A549 (cell line): ENCODE measurements around the gene SLC35F3. TPM values are rescaled to one million over a fixed set of nuclear protein-coding genes. Genes with fewer than 3 reads are reported as not detected.
A peak's percentile ranks its signal among the peaks of the same experiment; 100 is the strongest.

Experiments used
- ATAC-seq, 2 experiments: fragments of 200-7000 bp in 1 of 2; fragments of >200 bp in 1 of 2; cut with Nextera tagmentation in 1 of 2; cut with Tn5 transposase in 1 of 2; 3 replicates each; pipeline versions ENCODE4 v1.8.0 to v1.9.1; 2018 to 2020; ENCODE audit warnings: mild to moderate bottlenecking in 1 of 2, moderate library complexity in 1 of 2
- CTCF ChIA-PET: fragments of 300-600 bp; sonication (Branson Sonifier 250); formaldehyde crosslinking; extraction: SDS; loops from one replicate; lab custom pipeline; 2021; ENCODE audit warnings: antibody characterized with exemption, inconsistent platforms; lab: Yijun Ruan, JAX
- POLR2A ChIA-PET: fragments of 350-600 bp; formaldehyde crosslinking; extraction: SDS; loops from one replicate; lab custom pipeline; 2021; ENCODE audit warnings: antibody characterized with exemption, inconsistent platforms; lab: Yijun Ruan, JAX
- DNase-seq, 2 experiments: peaks; one replicate each; pipeline versions ENCODE4 v3.0.0 to v3.0.0-alpha.2; 2011 to 2016; ENCODE audit warnings: low read depth in 1 of 2, low spot score in 1 of 2
- FAIRE-seq: peaks from 2 replicates; lab custom pipeline; 2011; peaks lifted over from hg19 to GRCh38; lab: Jason Lieb, UNC
- H3K27ac ChIP-seq, 2 experiments: fragments of >200 bp; sonication (Bioruptor Twin); formaldehyde crosslinking; 3 replicates each; pipeline ENCODE4 v1.5.1; 2016 to 2017
- H3K4me1 ChIP-seq: fragments of >200 bp; sonication (Bioruptor Twin); formaldehyde crosslinking; 3 replicates; pipeline ENCODE4 v1.6.1; 2016
- H3K4me2 ChIP-seq: fragments of >200 bp; sonication (Bioruptor Twin); formaldehyde crosslinking; 3 replicates; pipeline ENCODE4 v1.6.1; 2016
- H3K4me3 ChIP-seq: fragments of >200 bp; sonication (Bioruptor Twin); formaldehyde crosslinking; 3 replicates; pipeline ENCODE4 v1.5.1; 2016
- H3K9me3 ChIP-seq: fragments of >200 bp; sonication (Bioruptor Twin); formaldehyde crosslinking; 3 replicates; pipeline ENCODE4 v1.6.1; 2016
- BCL3 ChIP-seq: fragments of >200 bp; sonication (Bioruptor Twin); formaldehyde crosslinking; IDR thresholded peaks from 3 replicates; pipeline ENCODE4 v1.6.1; 2016
- BHLHE40 ChIP-seq: IDR thresholded peaks from 2 replicates; pipeline ENCODE4 v1.6.1; 2012; ENCODE audit warnings: low read depth, low read length, inconsistent platforms
- CBX2 ChIP-seq: fragments of 200-600 bp; sonication (generic); IDR thresholded peaks from 2 replicates; pipeline ENCODE4 v1.6.1; 2016; ENCODE audit warnings: low read depth, mild to moderate bottlenecking, borderline replicate concordance
- CHD2 ChIP-seq: fragments of 150-350 bp; IDR thresholded peaks from 2 replicates; pipeline ENCODE4 v1.6.1; 2014; ENCODE audit warnings: low read length; ENCODE audit not compliant: partially characterized antibody
- CTCF ChIP-seq: fragments of >200 bp; sonication (Bioruptor Twin); formaldehyde crosslinking; IDR thresholded peaks from 3 replicates; pipeline ENCODE4 v1.5.1; 2016
- E2F6 ChIP-seq: IDR thresholded peaks from 2 replicates; pipeline ENCODE4 v1.6.1; 2012; ENCODE audit warnings: low read depth, borderline replicate concordance
- EHF ChIP-seq: fragments of 250-450 bp; sonication (Bioruptor Pico); IDR thresholded peaks from 2 replicates; pipeline ENCODE4 v1.5.0; 2020; ENCODE audit warnings: mild to moderate bottlenecking
- FOSL2 ChIP-seq, 2 experiments: fragments of 450-650 bp in 1 of 2; fragments of >200 bp in 1 of 2; sonication (Bioruptor Twin) in 1 of 2; formaldehyde crosslinking; IDR thresholded peaks; 2 replicates each; pipeline versions ENCODE4 v1.5.0 to v1.6.1; 2016 to 2020; ENCODE audit warnings: mild to moderate bottlenecking in 1 of 2, moderate library complexity in 1 of 2
- GATA3 ChIP-seq: IDR thresholded peaks from 2 replicates; pipeline ENCODE4 v1.6.1; 2012; ENCODE audit warnings: borderline replicate concordance
- HDAC2 ChIP-seq: fragments of 200-600 bp; sonication (generic); IDR thresholded peaks from 2 replicates; pipeline ENCODE4 v1.6.1; 2016
- HEYL ChIP-seq: fragments of 250-450 bp; sonication (Bioruptor Pico); IDR thresholded peaks from 2 replicates; pipeline ENCODE4 v1.8.0; 2021; ENCODE audit warnings: mild to moderate bottlenecking, moderate library complexity
- HMGXB4 ChIP-seq: fragments of 250-450 bp; sonication (Bioruptor Pico); IDR thresholded peaks from 2 replicates; pipeline ENCODE4 v1.5.0; 2021; ENCODE audit warnings: mild to moderate bottlenecking, moderate library complexity, borderline replicate concordance
- HOXA7 ChIP-seq: fragments of 250-450 bp; sonication (Bioruptor Pico); IDR thresholded peaks from 2 replicates; pipeline ENCODE4 v1.5.0; 2020; ENCODE audit warnings: mild to moderate bottlenecking, moderate library complexity
- JUN ChIP-seq, 2 experiments: fragments of >200 bp; sonication (Bioruptor Twin); formaldehyde crosslinking; IDR thresholded peaks; 2 replicates in 1 of 2; 3 replicates in 1 of 2; pipeline ENCODE4 v1.6.1; 2016 to 2017
- KDM1A ChIP-seq: fragments of 200-600 bp; sonication (generic); IDR thresholded peaks from 2 replicates; pipeline ENCODE4 v1.6.1; 2016; ENCODE audit warnings: low read depth, mild to moderate bottlenecking
- KDM5A ChIP-seq: fragments of 200-600 bp; sonication (generic); IDR thresholded peaks from 2 replicates; pipeline ENCODE4 v1.6.1; 2016; ENCODE audit warnings: antibody characterized with exemption, mild to moderate bottlenecking
- MAFK ChIP-seq: fragments of 450-650 bp; IDR thresholded peaks from 2 replicates; pipeline ENCODE4 v1.6.1; 2014; ENCODE audit not compliant: partially characterized antibody
- MAX ChIP-seq: IDR thresholded peaks from 2 replicates; pipeline ENCODE4 v1.6.1; 2012
- MYC ChIP-seq: IDR thresholded peaks from 2 replicates; pipeline ENCODE4 v1.6.1; 2012; ENCODE audit warnings: mild to moderate bottlenecking, inconsistent platforms, low read length, improper control_type of control experiment, borderline replicate concordance
- NFE2L2 ChIP-seq: fragments of 150-350 bp; conservative IDR thresholded peaks from 2 replicates; pipeline ENCODE4 v1.6.1; 2014; ENCODE audit warnings: low read length
- NPAS2 ChIP-seq: fragments of 250-450 bp; sonication (Bioruptor Pico); IDR thresholded peaks from 2 replicates; pipeline ENCODE4 v1.8.0; 2022; ENCODE audit warnings: mild to moderate bottlenecking, moderate library complexity, borderline replicate concordance
- POLR2A ChIP-seq: IDR thresholded peaks from 2 replicates; pipeline ENCODE4 v1.6.1; 2012; ENCODE audit warnings: mild to moderate bottlenecking, low read length
- POLR2AphosphoS2 ChIP-seq: conservative IDR thresholded peaks from 2 replicates; pipeline ENCODE4 v1.6.1; 2012; ENCODE audit warnings: low read length, improper control_type of control experiment, inconsistent platforms
- SREBF2 ChIP-seq: fragments of 450-650 bp; IDR thresholded peaks from 2 replicates; pipeline ENCODE4 v1.6.1; 2014; ENCODE audit warnings: mild to moderate bottlenecking, moderate library complexity
- TP53 ChIP-seq: fragments of 250-450 bp; sonication (Bioruptor Pico); IDR thresholded peaks from 2 replicates; pipeline ENCODE4 v1.5.0; 2021; ENCODE audit warnings: mild to moderate bottlenecking, moderate library complexity
- ZSCAN20 ChIP-seq: fragments of 250-450 bp; sonication (Bioruptor Pico); IDR thresholded peaks from 2 replicates; pipeline ENCODE4 v1.8.0; 2022; ENCODE audit warnings: mild to moderate bottlenecking, moderate library complexity
- WGBS: methylation state at CpG from one replicate; pipeline ENCODE4 v1.1.6; 2017; ENCODE audit errors: missing lambda C conversion rate; 5-methylcytosine and 5-hydroxymethylcytosine counted together
- polyA plus RNA-seq, 4 experiments: library from polyadenylated mRNA; depleted of rRNA in 3 of 4; stranded (reverse); fragments of >200 nt; fragmentation: RNase III in 1 of 4; extraction: RNeasy Plus Mini Kit Qiagen cat#74134 plus additional on column Dnase treatment in 1 of 4; gene quantifications; 2 replicates in 3 of 4; 3 replicates in 1 of 4; pipeline ENCODE4 v1.2.3, GENCODE V29; 2011 to 2017

SLC35F3 gene
- polyA plus RNA-seq, 2 of the 4 experiments (the other 2 are of a cell fraction): 5.5 to 7.8 TPM

- no peak overlapping the region for H3K27ac ChIP-seq
- TF ChIP-seq SREBF2 (no peak), HOXA7 (no peak), TP53 (no peak), MAFK (no peak)
- peaks cover 7% of the 10 kb centered on the region; the same call in 2 of the 3 replicates for H3K9me3 ChIP-seq
- no peak overlapping the region for H3K4me2 ChIP-seq
- WGBS: 90% methylated on average over 4 of the region's 4 CpGs
- no peak for FAIRE-seq
- DNase-seq: no peak
- no peak for ATAC-seq
- H3K4me3 ChIP-seq: no peak overlapping the region
- H3K4me1 ChIP-seq: no peaks in the 10 kb centered on the region
- CTCF ChIA-PET: no interaction called here
- POLR2A ChIA-PET: no interaction called here
These were observed 296.1 kb downstream of the SLC35F3 start for GRCh38 chr1:234200566-234200965.

GRCh38 chr1:234201600-234201999, 297.1 kb downstream of the SLC35F3 start:
- no peak overlapping the region for H3K4me2 ChIP-seq
- ChIA-PET CTCF (interaction anchor here (0.7 kb wide), 2 partner anchors 99 to 124 kb away, joined by 3 read pairs; no protein-coding TSS in a partner anchor), POLR2A (no interaction called here)
- peaks cover 7% of the 10 kb centered on the region; the same call in 2 of the 3 replicates for H3K9me3 ChIP-seq
- no peak overlapping the region for H3K4me3 ChIP-seq
- no peak for ATAC-seq
- no peak for DNase-seq
- TF ChIP-seq HMGXB4 (CRISPR knock-in tag) (no peak), GATA3 (no peak), JUN (IDR thresholded peaks at IDR 0.05) (no peak), CBX2 (no peak), NFE2L2 (no peak), NPAS2 (CRISPR knock-in tag) (no peak), CTCF (no peak), MAFK (no peak), POLR2AphosphoS2 (no peak), BCL3 (no peak), E2F6 (no peak)
- 92% methylated on average over 5 of the region's 5 CpGs for WGBS
- peaks cover 5% of the 10 kb centered on the region; the same call in 2 of the 3 replicates for H3K4me1 ChIP-seq
- FAIRE-seq: no peak
- no peak overlapping the region for H3K27ac ChIP-seq

GRCh38 chr1:234205966-234206365, 301.5 kb downstream of the SLC35F3 start:
- no peak for ATAC-seq
- no peak for DNase-seq
- no peak for TF ChIP-seq MAX
- no peak for TF ChIP-seq HMGXB4 (CRISPR knock-in tag)
- TF ChIP-seq E2F6: no peak
- TF ChIP-seq ZSCAN20 (CRISPR knock-in tag): no peak
- TF ChIP-seq SREBF2: no peak
- TF ChIP-seq MYC: no peak
- no peak for TF ChIP-seq HEYL (CRISPR knock-in tag)
- TF ChIP-seq NPAS2 (CRISPR knock-in tag): no peak
- no peak for TF ChIP-seq HDAC2
- TF ChIP-seq KDM1A: no peak
- no peak for TF ChIP-seq POLR2A
- TF ChIP-seq BHLHE40: no peak
- TF ChIP-seq FOSL2 (IDR thresholded peaks at IDR 0.05): no peak
- TF ChIP-seq FOSL2 (CRISPR knock-in tag; IDR thresholded peaks at IDR 0.05): no peak
- TF ChIP-seq KDM5A: no peak
- TF ChIP-seq EHF: no peak
- no peak for TF ChIP-seq CHD2
- POLR2A ChIA-PET: no interaction called here
- Histone ChIP-seq H3K4me3 (no peak overlapping the region), H3K4me2 (no peak overlapping the region; the same call in 2 of the 3 replicates), H3K27ac (peak overlapping the region in 1 of 2 experiments; percentile 79; a peak in 4 of 6 replicates), H3K9me3 (peaks cover 15% of the 10 kb centered on the region), H3K4me1 (peaks cover 29% of the 10 kb centered on the region)
- CTCF ChIA-PET: no interaction called here
- no peak for FAIRE-seq
- 94% methylated on average over 7 of the region's 7 CpGs for WGBS
